T-helper 2 cell treated with Interferon-gamma antibody and Interleukin-4, amounts not matched to agents 5 μg/mL and 100 μg/mL, for 36 hours (primary cell): ENCODE data around the gene ZEB1.
A peak's percentile ranks its signal among the peaks of the same experiment; 100 is the strongest.

Experiments used
- DNase-seq: peaks from one replicate; pipeline ENCODE4 v3.0.0; 2021; ENCODE audit warnings: low spot score
- H3K27ac Mint-ChIP-seq: one replicate; pipeline ENCODE4 v1.8.0; 2021; ENCODE audit warnings: mild to moderate bottlenecking, mixed read lengths
- H3K27me3 Mint-ChIP-seq: one replicate; pipeline ENCODE4 v1.8.0; 2021; ENCODE audit warnings: low read depth, mixed read lengths
- H3K36me3 Mint-ChIP-seq: one replicate; pipeline ENCODE4 v1.8.0; 2021; ENCODE audit warnings: low read depth, mixed read lengths
- H3K4me1 Mint-ChIP-seq: one replicate; pipeline ENCODE4 v1.8.0; 2021; ENCODE audit warnings: low read depth, mixed read lengths
- H3K4me3 Mint-ChIP-seq: one replicate; pipeline ENCODE4 v1.8.0; 2022; ENCODE audit warnings: mild to moderate bottlenecking, moderate library complexity, mixed read lengths
- H3K9me3 Mint-ChIP-seq: one replicate; pipeline ENCODE4 v1.8.0; 2021; ENCODE audit warnings: mixed read lengths

The ZEB1 gene

DNA sequence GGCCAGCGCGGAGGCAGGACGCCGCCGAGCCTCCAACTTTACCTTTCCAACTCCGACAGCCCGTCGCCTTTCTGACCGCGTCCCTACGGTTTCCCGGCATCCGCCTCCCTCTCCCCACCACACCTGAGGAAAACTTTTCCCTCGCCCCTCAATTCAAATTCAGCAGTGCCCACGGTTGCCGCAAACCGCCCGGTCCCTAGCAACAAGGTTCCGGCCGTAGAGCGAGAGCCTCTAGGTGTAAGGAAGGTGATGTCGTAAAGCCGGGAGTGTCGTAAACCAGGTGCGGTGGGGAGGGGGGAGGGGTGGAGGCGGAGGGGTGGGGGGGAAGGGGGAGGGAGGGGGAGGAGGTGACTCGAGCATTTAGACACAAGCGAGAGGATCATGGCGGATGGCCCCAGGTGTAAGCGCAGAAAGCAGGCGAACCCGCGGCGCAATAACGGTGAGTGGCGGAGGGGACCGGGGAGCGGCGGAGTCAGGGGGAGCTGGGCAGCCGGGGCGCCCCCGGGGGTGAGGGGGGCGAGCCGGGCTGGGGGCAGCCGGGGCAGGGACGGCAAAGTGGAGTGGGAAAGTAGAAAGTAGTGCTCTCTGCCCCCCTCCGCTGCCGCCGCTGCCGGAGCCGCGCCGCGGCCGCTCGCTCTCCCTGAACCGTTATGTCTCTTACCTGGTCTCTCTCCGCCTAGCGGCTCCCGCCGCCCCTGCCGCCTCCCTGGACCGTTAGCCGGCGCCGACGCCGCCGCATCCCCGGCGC, at the start of gene ZEB1:
TSS of gene ZEB1 (plus strand) at position 363 of the 748 bp plus-strand sequence. CDS start at position 382, 19 bp downstream.
- Mint-ChIP-seq H3K9me3 (no peaks in the 10 kb centered on the region), H3K4me1 (peaks cover 30% of the 10 kb centered on the region), H3K27me3 (no peaks in the 10 kb centered on the region), H3K36me3 (peaks cover 5% of the 10 kb centered on the region), H3K27ac (peak within 1 kb of the TSS; percentile 100), H3K4me3 (peak within 1 kb of the TSS; percentile 99)
- peak; percentile 86 for DNase-seq

DNA sequence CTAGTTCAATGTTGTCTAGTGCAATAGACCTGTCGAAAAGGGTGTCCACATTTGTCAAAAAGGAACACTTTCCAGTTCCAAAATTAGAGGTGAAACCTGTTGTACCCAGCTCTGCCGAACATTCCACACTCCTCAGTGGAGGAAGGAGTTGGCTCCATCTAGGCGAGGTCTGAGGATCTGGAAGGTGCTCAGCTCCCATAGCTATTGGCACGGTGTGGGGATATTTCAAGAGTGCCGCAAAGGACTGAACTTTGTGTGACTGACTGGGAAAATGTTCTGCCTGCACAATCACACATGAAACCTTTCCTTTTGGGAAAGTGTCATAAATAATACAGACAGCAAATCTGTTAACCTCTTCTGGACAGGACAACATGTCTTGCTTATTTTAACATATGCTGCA, 48.1 kb upstream of the ZEB1 start:
- Mint-ChIP-seq H3K4me3 (no peak overlapping the region), H3K9me3 (peaks cover 15% of the 10 kb centered on the region), H3K4me1 (no peaks in the 10 kb centered on the region), H3K27me3 (no peaks in the 10 kb centered on the region), H3K27ac (no peak overlapping the region), H3K36me3 (no peaks in the 10 kb centered on the region)
- no peak for DNase-seq

- Mint-ChIP-seq H3K9me3 (peaks cover 15% of the 10 kb centered on the region), H3K27ac (no peak overlapping the region), H3K27me3 (no peaks in the 10 kb centered on the region), H3K4me3 (no peak overlapping the region), H3K4me1 (no peaks in the 10 kb centered on the region), H3K36me3 (no peaks in the 10 kb centered on the region)
- no peak for DNase-seq
Measured at GRCh38 chr10:31272841-31273240, 46.2 kb upstream of the ZEB1 start.

DNA sequence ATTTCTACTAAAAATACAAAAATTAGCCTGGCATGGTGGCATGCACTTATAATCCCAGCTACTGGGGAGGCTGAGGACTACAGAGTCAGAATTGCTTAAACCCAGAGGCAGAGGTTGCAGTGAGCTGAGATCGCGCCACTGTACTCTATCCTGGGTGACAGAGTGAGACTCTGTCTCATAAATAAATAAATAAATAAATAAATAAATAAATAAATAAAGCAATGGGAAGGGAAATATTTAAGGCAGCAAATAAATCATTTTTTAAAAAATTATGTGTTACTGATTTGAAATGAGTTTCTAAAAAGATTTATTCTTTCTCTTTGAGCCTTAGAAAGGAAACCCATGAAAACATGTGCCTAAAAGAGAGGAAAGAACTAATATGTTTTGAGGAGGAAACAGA, 45.2 kb upstream of the ZEB1 start:
- Mint-ChIP-seq H3K4me1 (no peaks in the 10 kb centered on the region), H3K27ac (no peak overlapping the region), H3K27me3 (no peaks in the 10 kb centered on the region), H3K36me3 (no peaks in the 10 kb centered on the region), H3K9me3 (peaks cover 15% of the 10 kb centered on the region), H3K4me3 (no peak overlapping the region)
- DNase-seq, result no peak

DNA sequence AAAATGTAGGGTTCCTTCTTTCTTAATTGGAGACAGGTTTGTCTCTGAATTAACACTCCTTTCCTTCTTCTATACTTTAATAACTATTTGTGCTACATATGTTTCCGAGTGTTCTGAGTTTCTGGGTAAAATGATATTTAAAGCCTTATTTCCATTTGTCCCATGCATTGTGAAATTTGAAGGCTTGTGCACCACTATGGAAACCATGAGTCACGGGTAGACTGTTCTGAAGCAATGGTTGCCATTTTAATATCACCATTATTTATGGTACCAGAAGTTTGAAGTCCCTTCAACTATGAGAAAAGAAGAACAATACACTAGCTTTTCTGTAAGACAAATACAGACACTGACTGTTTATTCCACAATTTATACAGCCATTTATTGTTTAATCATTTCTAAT, 44.7 kb upstream of the ZEB1 start:
- no peaks in the 10 kb centered on the region for H3K4me1 Mint-ChIP-seq
- peaks cover 15% of the 10 kb centered on the region for H3K9me3 Mint-ChIP-seq
- no peak for DNase-seq
- no peak overlapping the region for H3K27ac Mint-ChIP-seq
- no peaks in the 10 kb centered on the region for H3K27me3 Mint-ChIP-seq
- H3K36me3 Mint-ChIP-seq, result no peaks in the 10 kb centered on the region
- no peak overlapping the region for H3K4me3 Mint-ChIP-seq

DNA sequence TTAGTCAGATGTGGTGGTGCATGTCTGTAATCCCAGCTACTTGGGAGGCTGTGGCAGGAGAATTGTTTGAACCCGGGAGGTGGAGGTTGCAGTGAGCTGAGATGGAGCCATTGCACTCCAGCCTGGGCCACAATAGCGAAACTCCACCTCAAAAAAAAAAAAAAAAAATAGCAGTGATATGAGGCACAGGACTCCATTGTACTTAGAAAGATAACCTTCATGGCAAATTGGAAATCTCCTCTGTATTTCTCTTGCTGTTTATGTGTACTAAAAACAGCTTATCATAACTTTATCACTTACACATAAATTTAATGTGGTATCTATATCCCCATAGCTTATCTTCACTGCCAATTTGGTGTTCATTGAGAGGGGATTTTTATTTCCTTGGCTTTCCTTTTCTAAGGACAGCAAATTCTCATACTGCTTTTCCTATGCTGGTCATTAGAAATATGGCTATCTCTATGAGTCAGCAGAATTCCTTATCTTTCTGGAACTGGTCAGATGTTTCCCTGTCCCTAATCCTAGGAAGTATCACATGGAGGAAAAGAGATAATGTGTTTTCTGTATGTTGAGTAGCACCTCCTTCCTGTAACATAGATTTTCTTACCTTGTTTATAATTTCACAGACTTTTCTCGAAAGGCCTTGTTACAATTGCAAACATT, 40.6 kb upstream of the ZEB1 start:
- H3K9me3 Mint-ChIP-seq, result peaks cover 15% of the 10 kb centered on the region

GRCh38 chr10:31280972-31281371, 38.0 kb upstream of the ZEB1 start:
- no peak overlapping the region for H3K27ac Mint-ChIP-seq

More for the DNA sequence above, 40.6 kb upstream of the ZEB1 start:
- Mint-ChIP-seq H3K36me3 (peaks cover 2% of the 10 kb centered on the region), H3K4me1 (no peaks in the 10 kb centered on the region), H3K27me3 (peaks cover 18% of the 10 kb centered on the region), H3K27ac (no peak overlapping the region), H3K4me3 (no peak overlapping the region)
- no peak for DNase-seq

GRCh38 chr10:31288001-31288400, 31.0 kb upstream of the ZEB1 start:
- Mint-ChIP-seq H3K4me1 (peaks cover 2% of the 10 kb centered on the region), H3K36me3 (no peaks in the 10 kb centered on the region), H3K27ac (no peak overlapping the region), H3K9me3 (peaks cover 4% of the 10 kb centered on the region), H3K4me3 (no peak overlapping the region), H3K27me3 (peaks cover 5% of the 10 kb centered on the region)
- DNase-seq, result no peak

More at GRCh38 chr10:31280972-31281371, 38.0 kb upstream of the ZEB1 start:
- Mint-ChIP-seq H3K27me3 (peaks cover 18% of the 10 kb centered on the region), H3K9me3 (peaks cover 15% of the 10 kb centered on the region), H3K4me1 (no peaks in the 10 kb centered on the region), H3K4me3 (no peak overlapping the region), H3K36me3 (peaks cover 2% of the 10 kb centered on the region)
- no peak for DNase-seq

GRCh38 chr10:31288962-31289361, 30.1 kb upstream of the ZEB1 start:
- H3K27me3 Mint-ChIP-seq, result peaks cover 3% of the 10 kb centered on the region

DNA sequence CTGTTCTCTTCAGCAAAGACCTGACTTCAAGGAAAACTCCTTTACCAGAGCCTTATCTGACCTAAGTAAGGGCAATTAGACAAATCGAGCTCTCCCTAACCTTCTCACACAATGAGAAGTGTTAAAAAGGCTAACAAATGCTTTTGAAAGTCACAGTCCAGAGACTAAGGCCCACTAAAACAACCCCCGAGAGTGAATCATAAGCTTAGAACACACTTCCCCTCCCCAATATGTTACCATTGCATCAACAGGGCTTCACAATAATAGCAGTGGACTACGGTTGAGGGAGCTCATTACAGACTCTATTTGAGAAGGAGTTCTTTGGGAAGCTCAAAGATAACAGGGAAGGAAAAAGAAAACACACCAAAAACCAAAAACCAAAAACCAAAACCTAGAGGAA, 28.6 kb upstream of the ZEB1 start:
- Mint-ChIP-seq H3K9me3 (peaks cover 4% of the 10 kb centered on the region), H3K4me3 (no peak overlapping the region), H3K36me3 (no peaks in the 10 kb centered on the region), H3K27ac (no peak overlapping the region), H3K27me3 (peaks cover 3% of the 10 kb centered on the region), H3K4me1 (peaks cover 2% of the 10 kb centered on the region)
- DNase-seq, result no peak

More at GRCh38 chr10:31288962-31289361, 30.1 kb upstream of the ZEB1 start:
- Mint-ChIP-seq H3K4me1 (peaks cover 2% of the 10 kb centered on the region), H3K27ac (no peak overlapping the region), H3K9me3 (peaks cover 4% of the 10 kb centered on the region), H3K4me3 (no peak overlapping the region), H3K36me3 (no peaks in the 10 kb centered on the region)
- DNase-seq, result no peak

DNA sequence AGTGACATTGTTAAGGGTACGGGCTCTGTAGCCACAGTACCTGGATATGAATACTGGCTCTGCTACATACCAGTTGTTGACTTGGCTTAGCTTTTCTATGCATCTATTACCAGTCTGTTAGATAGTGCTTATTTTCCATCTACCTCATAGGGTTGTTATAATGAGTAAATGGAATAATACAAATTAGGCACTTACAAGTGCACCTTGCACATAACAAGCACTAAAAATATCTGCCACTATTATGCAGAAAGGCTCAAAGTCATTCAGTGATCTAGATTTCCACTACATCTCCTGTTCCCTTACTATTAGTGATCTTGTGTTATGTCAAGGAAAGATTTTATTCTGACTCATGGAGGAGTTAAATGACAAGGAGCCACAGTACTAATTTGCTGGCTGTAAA, 27.9 kb upstream of the ZEB1 start:
- peaks cover under 1% of the 10 kb centered on the region for H3K27me3 Mint-ChIP-seq
- peaks cover 4% of the 10 kb centered on the region for H3K9me3 Mint-ChIP-seq
- H3K4me3 Mint-ChIP-seq, result no peak overlapping the region
- no peaks in the 10 kb centered on the region for H3K36me3 Mint-ChIP-seq
- H3K27ac Mint-ChIP-seq, result no peak overlapping the region
- no peak for DNase-seq
- H3K4me1 Mint-ChIP-seq, result peaks cover 2% of the 10 kb centered on the region

DNA sequence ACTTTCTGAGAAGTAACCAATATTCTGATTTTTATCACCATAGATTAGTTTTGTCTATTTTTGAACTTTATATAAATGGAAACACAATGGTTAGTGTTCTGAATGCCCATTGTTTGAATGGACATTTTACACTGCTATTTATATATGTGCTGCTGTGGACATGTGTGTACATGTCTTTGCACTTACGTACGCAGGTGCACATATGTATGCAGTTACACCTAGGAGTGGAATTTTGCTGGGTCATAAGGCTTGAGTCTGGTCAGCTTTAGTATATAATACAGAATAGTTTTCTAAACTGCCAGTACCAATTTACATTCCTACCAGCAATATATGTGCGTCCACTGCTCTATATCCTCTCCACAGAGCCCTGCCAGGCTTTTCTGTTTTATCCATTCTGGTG, 24.5 kb upstream of the ZEB1 start:
- H3K9me3 Mint-ChIP-seq, result no peaks in the 10 kb centered on the region
- H3K4me3 Mint-ChIP-seq, result no peak overlapping the region
- H3K4me1 Mint-ChIP-seq, result peaks cover 6% of the 10 kb centered on the region
- no peak for DNase-seq
- no peaks in the 10 kb centered on the region for H3K27me3 Mint-ChIP-seq
- H3K36me3 Mint-ChIP-seq, result no peaks in the 10 kb centered on the region
- no peak overlapping the region for H3K27ac Mint-ChIP-seq

DNA sequence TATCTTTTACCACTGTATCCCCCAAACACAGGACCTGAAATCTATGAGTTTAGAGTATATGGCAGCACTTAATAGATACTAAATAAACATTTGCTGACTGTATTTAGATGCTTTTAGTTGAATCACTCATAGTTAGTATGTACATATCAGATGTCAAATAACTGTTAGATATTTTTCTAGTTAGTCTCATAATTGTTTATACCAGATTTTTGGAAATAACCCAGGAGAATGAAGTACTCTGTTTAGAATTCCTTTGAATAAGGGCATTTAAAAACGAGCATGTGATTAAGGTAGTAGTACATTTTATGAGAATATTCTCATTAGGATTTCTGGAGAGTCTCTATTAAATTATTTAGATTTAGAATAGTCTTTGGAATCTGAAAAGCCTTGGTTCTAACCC, 22.3 kb upstream of the ZEB1 start:
- H3K4me1 Mint-ChIP-seq, result peaks cover 6% of the 10 kb centered on the region
- peaks cover 2% of the 10 kb centered on the region for H3K27me3 Mint-ChIP-seq
- DNase-seq, result no peak
- no peak overlapping the region for H3K27ac Mint-ChIP-seq
- no peaks in the 10 kb centered on the region for H3K36me3 Mint-ChIP-seq
- H3K4me3 Mint-ChIP-seq, result no peak overlapping the region
- H3K9me3 Mint-ChIP-seq, result peaks cover 6% of the 10 kb centered on the region

GRCh38 chr10:31299119-31299518, 19.9 kb upstream of the ZEB1 start:
- Mint-ChIP-seq H3K4me1 (peaks cover 5% of the 10 kb centered on the region), H3K9me3 (peaks cover 6% of the 10 kb centered on the region), H3K27ac (no peak overlapping the region), H3K36me3 (no peaks in the 10 kb centered on the region), H3K27me3 (peaks cover 2% of the 10 kb centered on the region), H3K4me3 (no peak overlapping the region)
- no peak for DNase-seq
